ENCODE measurements around the gene BTN2A1.

BTN2A1 gene

GRCh38 chr6:26516481-26517427 lies 59.0 kb downstream of the BTN2A1 start:
- TF ChIP-seq CTCF (IDR thresholded peaks at IDR 0.05; ENCODE audit: low read depth, low read length), result no peak
- DNase-seq (ENCODE audit: low read depth, low spot score), result peak; percentile 10
- H3K4me3 ChIP-seq (ENCODE audit: low read depth, low read length), result no peak overlapping the region
- in situ Hi-C loops (cut with HindIII; ENCODE audit: low sequenced_read_pairs), result no loop called here
